ENCODE measurements around the gene SBK2.

SBK2 gene

GRCh38 chr19:55485439-55486011 lies 51.4 kb downstream of the SBK2 start:
- FAIRE-seq, result no peak

- no peak for FAIRE-seq
Measured at GRCh38 chr19:55484593-55485438, 52.1 kb downstream of the SBK2 start, which contains the start of gene NAT14. NAT14 (plus strand) TSS chr19:55485188; CDS start chr19:55485709, 521 bp downstream.

GRCh38 chr19:55483706-55484592 lies 53.0 kb downstream of the SBK2 start:
- no peak for FAIRE-seq

GRCh38 chr19:55482967-55483705 lies 53.8 kb downstream of the SBK2 start:
- FAIRE-seq, result no peak

GRCh38 chr19:55482156-55482961 lies 54.6 kb downstream of the SBK2 start:
- no peak for FAIRE-seq

GRCh38 chr19:55481794-55482155 lies 55.2 kb downstream of the SBK2 start:
- no peak for FAIRE-seq

GRCh38 chr19:55481148-55481793 lies 55.7 kb downstream of the SBK2 start:
- no peak for FAIRE-seq

GRCh38 chr19:55479451-55480230 lies 57.3 kb downstream of the SBK2 start:
- no peak for FAIRE-seq

- FAIRE-seq, result no peak
Measured at GRCh38 chr19:55479045-55479444, 57.9 kb downstream of the SBK2 start.

Data from TTC549 (cell line).